Limb (tissue), 2 donors: ENCODE results near the gene SULT1A2.
"Not testable (repeated sequence)": the region's sequence is repeated elsewhere in the genome, so short reads cannot be mapped to it uniquely, and the experiment has no call there.

Experiments used
- DNase-seq, 2 donors: peaks; one replicate each; pipeline ENCODE4 v3.0.0-alpha.2; 2016; ENCODE audit errors: extremely low spot score in 2 of 2

Gene SULT1A2

GRCh38 chr16:28596840-28597691 is at the start of gene SULT1A2:
Gene SULT1A2, minus strand, starts transcription at chr16:28597050. Its CDS starts 1,120 bp downstream, at chr16:28595930.
- no peak for DNase-seq

- DNase-seq, result not testable (repeated sequence)
Measured at GRCh38 chr16:28639959-28640358, 43.1 kb upstream of the SULT1A2 start.

- not testable (repeated sequence) for DNase-seq
Measured at GRCh38 chr16:28638359-28638758, 41.5 kb upstream of the SULT1A2 start.

DNA sequence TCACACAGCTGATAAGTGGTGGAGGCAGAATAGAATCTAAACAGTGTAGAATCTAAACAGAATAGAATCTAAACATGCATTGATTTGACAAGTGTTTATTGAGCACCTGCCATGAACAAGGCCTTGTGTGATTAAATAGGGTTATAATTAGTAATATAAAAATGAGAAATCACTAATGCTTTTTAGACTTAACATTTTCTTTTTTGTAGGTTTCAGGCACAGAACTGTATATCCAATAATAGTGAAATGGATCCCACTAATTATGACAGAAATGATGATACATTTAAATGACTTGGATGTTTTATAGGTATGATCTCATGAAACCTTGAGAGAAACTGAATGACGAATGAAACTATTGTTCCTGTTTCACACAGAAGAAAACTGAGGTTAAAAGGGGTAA is 40.9 kb upstream of the SULT1A2 start, which contains the start of gene NPIPB8:
NPIPB8 (plus strand) TSS at position 301 of the 400 bp plus-strand sequence. CDS start 296 bp downstream, outside the sequence.
- not testable (repeated sequence) for DNase-seq

DNA sequence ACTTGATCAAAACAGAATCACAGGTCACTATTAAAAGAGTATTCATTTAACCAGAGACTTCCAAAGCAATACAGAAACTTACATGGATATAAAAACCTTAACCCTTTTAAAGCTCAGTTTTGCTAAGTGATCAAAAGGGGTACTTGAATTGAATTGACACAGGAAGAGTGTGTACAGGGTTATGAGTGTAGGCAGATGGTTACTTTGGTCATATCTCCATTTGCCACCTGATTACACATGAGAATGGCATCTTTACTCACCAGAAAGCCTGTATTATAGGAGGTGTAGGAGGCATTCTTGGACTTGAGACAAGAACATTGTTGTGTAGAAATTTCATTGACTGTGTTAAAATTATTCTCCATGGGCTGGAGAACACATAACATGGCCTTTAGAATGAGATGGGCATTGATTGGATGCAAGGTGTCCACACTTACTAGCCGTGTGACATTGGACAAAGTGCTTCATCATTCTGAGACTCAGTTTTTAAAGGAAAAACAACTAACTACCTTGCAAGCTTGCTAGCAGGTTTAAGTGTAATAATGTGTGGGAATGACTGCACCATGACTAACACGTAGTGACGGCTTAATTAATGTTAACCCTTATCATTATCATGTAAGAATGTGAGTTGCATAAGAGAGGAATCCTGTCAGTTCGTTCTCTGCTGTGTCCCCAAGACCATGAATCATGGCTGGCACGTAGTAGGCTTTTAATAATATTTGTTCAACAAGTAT is 39.4 kb upstream of the SULT1A2 start:
- DNase-seq, result not testable (repeated sequence)

GRCh38 chr16:28630905-28631304 is 34.1 kb upstream of the SULT1A2 start:
- not testable (repeated sequence) for DNase-seq

DNA sequence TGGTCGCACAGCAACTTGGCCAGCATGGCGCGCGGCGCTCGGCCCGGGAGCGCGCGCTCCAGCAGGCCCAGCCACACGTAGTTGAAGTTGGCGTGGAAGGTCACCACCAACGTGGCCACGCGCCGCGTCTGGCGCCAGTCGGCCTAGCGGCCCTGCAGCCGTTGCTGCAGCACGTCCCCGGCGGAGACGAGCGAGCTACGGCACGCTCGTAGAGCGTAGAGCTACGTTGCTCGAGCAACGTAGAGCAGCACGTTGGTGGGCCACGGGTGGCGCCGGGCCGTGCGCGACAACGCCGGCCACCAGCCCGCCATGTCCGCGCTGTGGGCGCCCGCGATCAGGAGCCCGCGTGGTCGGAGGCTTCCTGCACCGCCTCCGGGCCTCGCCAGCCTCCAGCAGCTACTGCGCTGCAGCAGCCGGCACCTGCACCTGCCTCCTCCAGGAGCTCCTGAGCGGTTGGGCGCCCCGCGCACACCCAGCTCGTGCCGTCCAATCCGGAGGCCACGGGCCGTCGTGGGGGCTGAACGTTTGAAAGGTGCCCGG is 26.4 kb upstream of the SULT1A2 start:
- peak in 1 of 2 donors; percentile 60 for DNase-seq

DNA sequence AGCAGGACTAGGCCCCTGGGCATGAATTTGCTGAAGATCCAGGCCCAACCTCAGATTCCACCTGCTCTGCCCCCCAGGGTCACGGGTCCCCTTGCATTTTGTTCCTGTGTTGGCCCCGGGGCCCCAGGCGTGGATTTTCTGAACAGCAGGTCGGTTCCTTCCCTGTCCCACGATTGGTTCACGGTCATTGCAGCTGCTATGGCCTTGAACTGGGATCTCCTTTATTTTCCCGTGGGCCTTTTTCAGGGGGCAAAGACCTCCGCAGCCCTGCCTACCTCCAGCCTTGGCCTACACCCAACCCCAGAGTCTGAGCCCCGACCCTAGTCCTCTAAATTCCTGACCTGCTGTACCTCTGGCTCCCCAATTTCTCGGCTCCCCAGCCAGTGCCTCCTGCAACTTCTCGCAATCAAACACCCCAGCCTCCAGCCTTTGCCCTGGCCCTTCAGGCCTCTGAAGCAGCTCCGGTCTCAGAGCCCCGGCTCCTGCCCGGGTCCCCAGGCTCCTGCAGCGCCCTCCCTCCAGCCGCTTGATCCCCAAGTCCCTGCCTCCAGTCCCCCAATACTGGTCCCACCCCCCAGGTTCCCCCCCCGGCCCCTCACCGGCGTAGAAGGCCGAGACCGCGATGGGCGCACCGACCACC is 25.8 kb upstream of the SULT1A2 start:
- DNase-seq, result not testable (repeated sequence)

GRCh38 chr16:28621481-28622155 is 24.8 kb upstream of the SULT1A2 start:
- no peak for DNase-seq

- DNase-seq, result not testable (repeated sequence)
Measured at GRCh38 chr16:28620316-28620715, 23.5 kb upstream of the SULT1A2 start.

- DNase-seq, result no peak
Measured at GRCh38 chr16:28617874-28618273, 21.0 kb upstream of the SULT1A2 start.

- DNase-seq, result no peak
Measured at GRCh38 chr16:28616636-28617035, 19.8 kb upstream of the SULT1A2 start.

GRCh38 chr16:28616224-28616577 is 19.4 kb upstream of the SULT1A2 start:
- DNase-seq, result not testable (repeated sequence)

GRCh38 chr16:28615486-28616223 is 18.8 kb upstream of the SULT1A2 start:
- peak; percentile 8 to 48 for DNase-seq

DNA sequence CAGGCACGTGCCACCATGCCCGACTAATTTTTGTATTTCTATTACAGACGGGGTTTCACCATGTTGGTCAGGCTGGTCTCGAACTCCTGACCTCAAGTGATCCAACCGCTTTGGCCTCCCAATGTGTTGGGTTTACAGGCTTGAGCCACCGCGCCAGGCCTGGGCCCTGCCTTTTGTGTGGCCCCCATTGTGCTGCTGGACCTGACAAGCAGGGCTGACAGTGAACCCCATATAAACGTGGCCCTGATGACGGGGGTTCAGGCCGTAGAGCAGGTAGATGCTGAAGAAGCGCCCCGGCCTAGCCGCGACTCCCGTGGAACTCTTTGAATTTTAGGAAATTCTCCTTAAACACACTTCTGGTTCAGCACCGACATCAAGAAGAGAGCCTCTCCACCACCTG is 17.7 kb upstream of the SULT1A2 start:
- not testable (repeated sequence) for DNase-seq

DNA sequence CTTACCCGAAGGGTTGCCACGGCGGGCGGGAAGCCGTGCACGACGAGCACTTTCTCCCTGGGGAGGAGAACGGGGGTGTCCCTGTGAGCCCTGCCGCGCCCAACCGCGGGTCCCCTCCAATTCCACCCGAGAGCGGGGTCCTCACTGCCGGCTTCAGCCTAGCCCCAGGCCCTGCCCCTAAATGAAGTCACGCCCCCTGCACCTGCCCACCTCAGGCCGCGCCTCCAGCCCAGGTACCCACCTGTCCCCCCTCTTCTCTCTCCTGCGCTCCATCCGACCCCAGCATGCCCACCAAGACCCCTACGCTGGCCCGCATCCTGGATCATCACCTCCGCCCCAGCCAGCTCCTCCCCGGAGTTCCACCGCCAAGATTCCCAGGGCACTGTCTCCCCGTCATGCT is 17.1 kb upstream of the SULT1A2 start:
- DNase-seq, result not testable (repeated sequence)

- DNase-seq, result not testable (repeated sequence)
Measured at GRCh38 chr16:28612359-28613280, 15.8 kb upstream of the SULT1A2 start.

GRCh38 chr16:28610595-28611191 is 13.8 kb upstream of the SULT1A2 start:
- peak in 1 of 2 donors; percentile 17 for DNase-seq
